HEK293T (cell line): Measurements from ENCODE around the gene TDRD1.
A peak's percentile ranks its signal among the peaks of the same experiment; 100 is the strongest.

Experiments
- CTCF ChIA-PET: fragments of 350-600 bp; formaldehyde crosslinking; extraction: SDS; loops from one replicate; lab custom pipeline; 2021; ENCODE audit warnings: antibody characterized with exemption, inconsistent platforms; lab: Yijun Ruan, JAX
- POLR2A ChIA-PET: fragments of 350-600 bp; formaldehyde crosslinking; extraction: SDS; loops from one replicate; lab custom pipeline; 2020; ENCODE audit warnings: antibody characterized with exemption, inconsistent platforms; lab: Yijun Ruan, JAX
- DNase-seq: peaks from one replicate; pipeline ENCODE4 v3.0.0; 2012; ENCODE audit warnings: mixed read lengths; ENCODE audit errors: extremely low spot score
- ARNT ChIP-seq: fragments of 450-650 bp; IDR thresholded peaks from 2 replicates; pipeline ENCODE4 v1.6.1; 2017; ENCODE audit warnings: mild to moderate bottlenecking
- BHLHE40 ChIP-seq: fragments of 450-650 bp; IDR thresholded peaks from 2 replicates; pipeline ENCODE4 v1.6.1; 2016; ENCODE audit warnings: mild to moderate bottlenecking, moderate library complexity, borderline replicate concordance
- CTBP1 ChIP-seq: fragments of 450-650 bp; IDR thresholded peaks from 2 replicates; pipeline ENCODE4 v1.6.1; 2016; ENCODE audit warnings: borderline replicate concordance
- ELF4 ChIP-seq: fragments of 450-650 bp; IDR thresholded peaks from 2 replicates; pipeline ENCODE4 v1.6.1; 2017; ENCODE audit warnings: antibody characterized with exemption
- FOXA1 ChIP-seq: fragments of 450-650 bp; IDR thresholded peaks from 2 replicates; pipeline ENCODE4 v1.6.1; 2016; ENCODE audit warnings: mild to moderate bottlenecking
- FOXK2 ChIP-seq: fragments of 450-650 bp; IDR thresholded peaks from 2 replicates; pipeline ENCODE4 v1.6.1; 2016; ENCODE audit warnings: mild to moderate bottlenecking
- FOXM1 ChIP-seq: fragments of 450-650 bp; IDR thresholded peaks from 2 replicates; pipeline ENCODE4 v1.6.1; 2017; ENCODE audit warnings: mild to moderate bottlenecking, borderline replicate concordance
- HDGF ChIP-seq: fragments of 450-650 bp; IDR thresholded peaks from 2 replicates; pipeline ENCODE4 v1.6.1; 2017; ENCODE audit warnings: antibody characterized with exemption, borderline replicate concordance
- L3MBTL2 ChIP-seq: fragments of 450-650 bp; conservative IDR thresholded peaks from 2 replicates; pipeline ENCODE4 v1.6.1; 2016; ENCODE audit warnings: mild to moderate bottlenecking
- LEF1 ChIP-seq: fragments of 450-650 bp; IDR thresholded peaks from 2 replicates; pipeline ENCODE4 v1.6.1; 2017; ENCODE audit warnings: mild to moderate bottlenecking, borderline replicate concordance
- NFRKB ChIP-seq: fragments of 450-650 bp; IDR thresholded peaks from 2 replicates; pipeline ENCODE4 v1.6.1; 2016; ENCODE audit warnings: mild to moderate bottlenecking, moderate library complexity
- SP1 ChIP-seq: fragments of 450-650 bp; IDR thresholded peaks from 2 replicates; pipeline ENCODE4 v1.6.1; 2017
- SUZ12 ChIP-seq: fragments of 450-650 bp; IDR thresholded peaks from 2 replicates; pipeline ENCODE4 v1.6.1; 2016; ENCODE audit warnings: mild to moderate bottlenecking
- TARDBP ChIP-seq: fragments of 450-650 bp; IDR thresholded peaks from 2 replicates; pipeline ENCODE4 v1.6.1; 2016
- ZNF384 ChIP-seq: fragments of 450-650 bp; IDR thresholded peaks from 2 replicates; pipeline ENCODE4 v1.6.1; 2016
- TF ChIP-seq, protein P1 (sequence below): fragments of 450-650 bp; IDR thresholded peaks from 2 replicates; pipeline ENCODE4 v1.6.1; 2016

TDRD1 gene

DNA sequence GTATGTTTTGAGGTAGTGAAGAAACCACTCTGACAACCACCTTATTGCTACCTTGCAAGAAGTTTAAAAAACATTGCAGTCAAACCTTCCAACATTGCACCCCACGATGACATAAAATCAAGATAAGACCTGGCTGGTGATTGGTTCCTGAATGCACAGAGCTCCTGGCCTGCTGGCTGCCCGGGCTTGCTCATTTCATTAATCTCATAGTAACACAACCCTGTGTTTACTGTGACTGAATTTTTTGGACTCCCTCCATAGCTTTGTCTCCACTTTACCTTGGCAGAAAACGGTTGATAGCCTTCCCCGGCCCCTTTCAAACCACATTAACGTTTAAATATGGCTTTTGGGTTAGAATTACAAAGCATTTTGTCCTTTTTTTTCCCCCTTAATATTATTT, 87.4 kb downstream of the TDRD1 start:
- DNase-seq = no peak
- TF ChIP-seq BHLHE40 (no peak), CTBP1 (no peak), HDGF (no peak), NFRKB (no peak), ZNF384 (no peak), SP1 (no peak), LEF1 (no peak), FOXA1 (no peak), SUZ12 (no peak), ELF4 (no peak), ARNT (no peak), L3MBTL2 (no peak), TARDBP (no peak), FOXK2 (no peak), FOXM1 (no peak)
- TF ChIP-seq, protein P1, sequence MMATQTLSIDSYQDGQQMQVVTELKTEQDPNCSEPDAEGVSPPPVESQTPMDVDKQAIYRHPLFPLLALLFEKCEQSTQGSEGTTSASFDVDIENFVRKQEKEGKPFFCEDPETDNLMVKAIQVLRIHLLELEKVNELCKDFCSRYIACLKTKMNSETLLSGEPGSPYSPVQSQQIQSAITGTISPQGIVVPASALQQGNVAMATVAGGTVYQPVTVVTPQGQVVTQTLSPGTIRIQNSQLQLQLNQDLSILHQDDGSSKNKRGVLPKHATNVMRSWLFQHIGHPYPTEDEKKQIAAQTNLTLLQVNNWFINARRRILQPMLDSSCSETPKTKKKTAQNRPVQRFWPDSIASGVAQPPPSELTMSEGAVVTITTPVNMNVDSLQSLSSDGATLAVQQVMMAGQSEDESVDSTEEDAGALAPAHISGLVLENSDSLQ = no peak
- ChIA-PET CTCF (interaction anchor here (1.2 kb wide), 1 partner anchor 38 kb away, joined by 3 read pairs; no protein-coding TSS in a partner anchor), POLR2A (interaction anchor here (1.0 kb wide), 1 partner anchor 92 kb away, joined by 4 read pairs; the partner anchor contains the start of gene CCDC186)

DNA sequence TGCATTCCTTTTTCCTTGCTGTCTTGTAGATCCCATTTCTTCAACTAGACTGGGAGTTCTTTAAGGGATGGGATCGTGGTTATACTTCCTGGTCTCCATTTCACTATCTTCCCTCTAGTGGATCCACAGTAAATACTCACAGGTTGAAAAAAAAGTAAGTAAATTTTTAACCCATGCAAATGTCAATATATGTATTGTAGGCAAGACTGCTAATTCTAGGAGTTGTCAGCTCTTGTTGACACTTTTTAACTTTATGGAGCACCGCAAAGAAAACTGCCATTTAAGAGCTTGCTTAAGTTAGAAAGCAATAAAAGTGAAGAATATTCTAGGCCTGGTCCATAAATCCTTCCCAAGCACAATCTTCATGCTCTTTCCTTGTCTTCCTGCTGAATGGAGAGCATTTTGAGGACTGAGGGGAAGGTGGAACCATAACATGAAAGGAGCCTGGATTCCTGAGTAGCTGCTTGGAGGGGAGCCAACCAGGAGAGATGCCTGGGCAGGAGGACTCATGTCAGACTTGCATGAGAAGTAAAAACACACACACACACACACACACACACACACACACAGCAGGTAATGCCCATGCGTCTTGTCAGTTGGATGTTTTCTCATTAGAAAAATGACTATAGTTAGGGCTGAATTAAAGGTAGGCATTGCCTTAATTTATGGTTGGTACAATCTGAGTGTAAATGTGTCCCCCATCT, 92.1 kb downstream of the TDRD1 start:
- CTCF ChIA-PET = interaction anchor here (1.1 kb wide), 2 partner anchors 9 to 73 kb away, joined by 3 read pairs; no protein-coding TSS in a partner anchor
- POLR2A ChIA-PET = interaction anchor here (0.9 kb wide), 1 partner anchor 16 kb away, joined by 3 read pairs; no protein-coding TSS in a partner anchor
- DNase-seq = no peak
- no peak for TF ChIP-seq L3MBTL2

DNA sequence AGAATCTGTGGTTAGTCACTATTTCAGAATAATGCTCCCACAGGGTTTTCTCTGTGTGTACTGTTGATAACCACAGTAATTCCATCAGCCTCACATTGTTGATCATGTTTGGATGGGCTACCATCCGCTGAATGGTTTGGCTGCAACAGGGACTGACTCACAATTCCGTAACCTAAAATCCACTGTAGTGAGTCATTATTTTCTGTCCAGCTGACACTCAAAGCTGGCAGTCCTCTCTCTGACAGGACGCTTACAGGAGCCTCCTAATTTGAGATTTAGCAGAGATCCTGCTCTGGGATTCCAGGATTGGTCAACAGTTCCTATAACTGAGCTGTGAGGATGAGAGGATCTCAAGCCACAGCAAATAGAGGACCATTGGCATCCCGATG, 92.6 kb downstream of the TDRD1 start:
- no peak for TF ChIP-seq CTBP1
- no peak for TF ChIP-seq L3MBTL2
- no peak for TF ChIP-seq ARNT
- no peak for TF ChIP-seq TARDBP
- TF ChIP-seq SP1 = no peak
- CTCF ChIA-PET = interaction anchor here (0.6 to 1.1 kb wide), 3 partner anchors 9 to 247 kb away, joined by 3 to 4 read pairs (median 3); no protein-coding TSS in a partner anchor
- POLR2A ChIA-PET = no interaction called here
- no peak for DNase-seq

DNA sequence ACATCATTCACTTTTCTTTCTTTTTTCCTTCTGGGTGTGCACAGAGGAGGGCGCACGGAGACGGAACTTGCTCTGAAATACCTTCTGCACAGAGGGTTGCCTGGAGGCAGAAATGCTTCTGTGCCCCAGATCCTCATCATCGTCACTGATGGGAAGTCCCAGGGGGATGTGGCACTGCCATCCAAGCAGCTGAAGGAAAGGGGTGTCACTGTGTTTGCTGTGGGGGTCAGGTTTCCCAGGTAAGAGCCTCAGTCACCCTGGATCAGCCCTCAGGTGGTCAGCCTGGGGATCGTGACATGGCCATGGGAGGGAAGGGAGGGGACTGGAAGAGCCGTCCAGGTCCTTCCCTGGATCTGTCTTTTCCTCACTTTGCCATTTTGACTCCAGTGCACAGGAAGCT, 93.5 kb downstream of the TDRD1 start:
- no peak for DNase-seq
- POLR2A ChIA-PET = no interaction called here
- CTCF ChIA-PET = interaction anchor here (0.6 to 1.1 kb wide), 2 partner anchors 72 to 246 kb away, joined by 3 to 4 read pairs; no protein-coding TSS in a partner anchor
- TF ChIP-seq FOXK2 (no peak), BHLHE40 (no peak), ELF4 (no peak), HDGF (no peak), FOXM1 (no peak), TARDBP (no peak)

DNA sequence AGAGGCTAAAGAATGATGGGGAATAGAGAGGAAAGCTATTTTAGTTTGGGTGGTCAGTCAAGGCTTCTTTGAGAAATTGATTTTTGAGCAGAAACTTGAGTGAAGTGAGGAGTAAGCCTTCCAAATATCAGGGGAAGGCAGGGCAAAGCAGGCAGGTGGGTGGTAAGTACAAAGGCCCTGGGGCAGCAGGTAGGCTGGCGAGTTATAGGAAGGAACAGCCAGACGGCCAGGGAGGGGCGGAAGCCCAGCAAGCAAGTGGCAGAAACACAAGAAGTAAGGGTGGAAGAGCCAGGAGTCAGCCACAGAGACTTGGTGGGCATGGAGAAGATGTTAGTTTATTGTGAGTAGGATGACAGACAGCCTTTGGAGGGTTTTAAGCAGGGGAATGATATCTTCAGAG, 94.8 kb downstream of the TDRD1 start:
- POLR2A ChIA-PET = no interaction called here
- DNase-seq = no peak
- CTCF ChIA-PET = no interaction called here
- TF ChIP-seq SP1 (no peak), ARNT (no peak), FOXA1 (no peak), ZNF384 (no peak), HDGF (no peak), SUZ12 (no peak), L3MBTL2 (no peak), FOXK2 (no peak)
- TF ChIP-seq, protein P1 = no peak

DNA sequence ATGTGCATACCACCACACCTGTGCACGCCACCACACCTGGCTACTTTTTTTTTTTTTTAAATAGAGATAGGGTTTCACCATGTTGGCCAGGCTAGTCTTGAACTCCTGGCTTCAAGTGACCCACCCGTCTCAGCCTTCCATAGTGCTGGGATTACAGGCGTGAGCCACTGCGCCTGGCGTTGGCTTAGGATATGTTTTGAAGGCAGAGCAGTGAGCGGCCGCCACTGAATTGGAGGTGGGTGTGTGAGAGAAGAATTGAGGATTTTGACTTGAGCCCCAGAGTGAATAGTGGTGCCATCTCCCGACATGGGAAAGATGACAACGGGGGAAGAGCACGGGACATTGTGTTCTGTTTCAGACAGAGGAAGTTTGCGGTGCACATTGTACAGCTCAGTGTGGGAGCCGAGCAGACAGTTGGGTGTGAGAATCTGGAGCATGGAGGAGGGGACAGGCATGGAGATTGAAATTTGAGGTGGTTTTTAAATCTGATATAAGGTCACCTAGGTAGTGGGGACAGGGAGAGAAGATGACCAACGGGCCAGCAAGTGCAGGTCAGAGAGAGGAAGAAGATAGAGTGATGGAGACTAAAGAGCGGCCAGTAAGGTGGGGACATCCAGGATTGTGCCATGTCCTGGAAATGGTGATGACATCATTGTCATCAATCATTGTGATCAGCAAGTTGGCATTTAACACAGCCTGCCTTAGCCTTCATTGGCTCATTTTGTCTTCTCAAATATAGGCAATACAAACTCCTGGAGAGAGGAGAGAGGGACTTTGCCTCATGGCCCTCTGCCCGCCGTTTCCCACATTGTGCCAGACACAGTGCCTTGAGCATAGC, 95.7 kb downstream of the TDRD1 start:
- ChIA-PET CTCF (no interaction called here), POLR2A (no interaction called here)
- no peak for TF ChIP-seq ELF4
- TF ChIP-seq, protein P1 = peak; percentile 22; the same call in 1 of the 2 replicates

DNA sequence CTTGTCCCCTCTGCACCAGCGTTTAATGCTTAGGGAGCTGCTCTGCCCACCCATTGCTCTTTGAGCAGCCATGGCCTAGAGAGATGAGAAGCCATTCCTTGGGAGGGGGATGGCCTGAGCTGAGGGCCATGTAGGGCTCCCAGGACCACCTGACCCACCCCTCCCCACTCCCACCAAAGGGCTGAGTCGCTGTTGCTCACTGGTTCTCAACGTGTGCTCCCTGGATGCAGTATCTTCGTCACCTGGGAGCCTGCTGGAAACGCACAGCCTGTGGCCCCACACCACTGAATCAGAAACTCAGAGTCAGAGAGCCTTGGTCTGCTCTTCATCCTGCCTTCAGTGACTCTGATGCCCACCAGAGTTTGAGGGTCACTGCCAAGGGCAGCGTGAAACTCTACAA, 96.9 kb downstream of the TDRD1 start:
- POLR2A ChIA-PET = no interaction called here
- no peak for DNase-seq
- CTCF ChIA-PET = no interaction called here
- no peak for TF ChIP-seq L3MBTL2
- no peak for TF ChIP-seq FOXM1
- TF ChIP-seq NFRKB = no peak
- TF ChIP-seq ZNF384 = no peak
- TF ChIP-seq, protein P1 = no peak
- no peak for TF ChIP-seq LEF1
- TF ChIP-seq FOXA1 = no peak

More for the DNA sequence above, 95.7 kb downstream of the TDRD1 start:
- DNase-seq = no peak
